B cell (primary cell): Measurements from ENCODE around the gene CDK5RAP2.
A peak's percentile ranks its signal among the peaks of the same experiment; 100 is the strongest.

Experiments used
- CTCF ChIP-seq: fragments of 200-600 bp; IDR thresholded peaks from one replicate; pipeline ENCODE4 v1.8.0; 2022; ENCODE audit warnings: antibody characterized with exemption, mild to moderate bottlenecking
- EZH2 ChIP-seq: IDR thresholded peaks from 2 replicates; pipeline ENCODE4 v1.6.1; 2012; ENCODE audit warnings: borderline replicate concordance, low read depth, mild to moderate bottlenecking, moderate library complexity, low read length; ENCODE audit not compliant: insufficient read depth, poor library complexity, severe bottlenecking

- TF ChIP-seq CTCF (peak; percentile 74), EZH2 (no peak)
These were observed 102.4 kb downstream of the CDK5RAP2 start for GRCh38 chr9:120477534-120478001.
